ENCODE measurements around the gene VSIG2.

GRCh38 chr11:124736736-124737135, 15.3 kb downstream of the VSIG2 start:
- TF ChIP-seq CTCF (IDR thresholded peaks at IDR 0.05) (no peak), POLR2A (IDR thresholded peaks at IDR 0.05) (no peak)

Measured in uterus (tissue), 2 donors.